H9 (cell line): ENCODE results near the gene ALOX15B. TPM values are rescaled to one million over a fixed set of nuclear protein-coding genes. Genes with fewer than 3 reads are reported as not detected.

Experiments
- DNase-seq: peaks from one replicate; pipeline ENCODE4 v3.0.0-alpha.2; 2017
- H2AFZ ChIP-seq: one replicate; pipeline ENCODE4 v1.6.1; 2013; ENCODE audit warnings: mild to moderate bottlenecking, low read length, control low read depth, moderate library complexity
- H2AK5ac ChIP-seq: 2 replicates; pipeline ENCODE4 v1.6.1; 2013; ENCODE audit warnings: low read length, control low read depth, mixed read lengths; ENCODE audit not compliant: insufficient read length
- H2BK120ac ChIP-seq: one replicate; pipeline ENCODE4 v1.6.1; 2013; ENCODE audit warnings: low read depth, mild to moderate bottlenecking, low read length, control low read depth, inconsistent platforms; ENCODE audit not compliant: poor library complexity, severe bottlenecking
- H2BK12ac ChIP-seq: 2 replicates; pipeline ENCODE4 v1.6.1; 2013; ENCODE audit warnings: low read length, control low read depth, mixed read lengths, low read depth; ENCODE audit not compliant: insufficient read length
- H2BK15ac ChIP-seq: 2 replicates; pipeline ENCODE4 v1.6.1; 2013; ENCODE audit warnings: low read depth, low read length, control low read depth
- H2BK20ac ChIP-seq: one replicate; pipeline ENCODE4 v1.6.1; 2013; ENCODE audit warnings: low read depth, mild to moderate bottlenecking, low read length, control low read depth, inconsistent platforms; ENCODE audit not compliant: poor library complexity, severe bottlenecking
- H2BK5ac ChIP-seq: 2 replicates; pipeline ENCODE4 v1.6.1; 2013; ENCODE audit warnings: low read length, control low read depth, mixed read lengths; ENCODE audit not compliant: insufficient read length
- H3K14ac ChIP-seq: 2 replicates; pipeline ENCODE4 v1.6.1; 2013; ENCODE audit warnings: low read length, control low read depth; ENCODE audit not compliant: insufficient read depth
- H3K18ac ChIP-seq: 2 replicates; pipeline ENCODE4 v1.6.1; 2013; ENCODE audit warnings: low read depth, mild to moderate bottlenecking, mixed read lengths, low read length, control low read depth; ENCODE audit not compliant: insufficient read length
- H3K23ac ChIP-seq: 2 replicates; pipeline ENCODE4 v1.6.1; 2013; ENCODE audit warnings: low read length, control low read depth, mixed read lengths, low read depth; ENCODE audit not compliant: insufficient read length
- H3K23me2 ChIP-seq: 2 replicates; pipeline ENCODE4 v1.6.1; 2013; ENCODE audit warnings: low read depth, mild to moderate bottlenecking, mixed read lengths, low read length, control low read depth; ENCODE audit not compliant: insufficient read length, poor library complexity, severe bottlenecking
- H3K27ac ChIP-seq: 2 replicates; pipeline ENCODE4 v1.5.1; 2013; ENCODE audit warnings: low read length, control low read depth, mixed read lengths, low read depth; ENCODE audit not compliant: insufficient read length
- H3K27me3 ChIP-seq: 2 replicates; pipeline ENCODE4 v1.6.1; 2013; ENCODE audit warnings: low read length, control low read depth, inconsistent platforms; ENCODE audit not compliant: insufficient read depth
- H3K4ac ChIP-seq: 2 replicates; pipeline ENCODE4 v1.6.1; 2013; ENCODE audit warnings: low read depth, mild to moderate bottlenecking, control low read depth, inconsistent platforms, low read length, moderate library complexity
- H3K4me1 ChIP-seq: 2 replicates; pipeline ENCODE4 v1.6.1; 2013; ENCODE audit warnings: low read length, control low read depth, inconsistent platforms; ENCODE audit not compliant: insufficient read depth
- H3K4me2 ChIP-seq: 2 replicates; pipeline ENCODE4 v1.6.1; 2013; ENCODE audit warnings: low read length, control low read depth, mixed read lengths; ENCODE audit not compliant: insufficient read length, insufficient read depth
- H3K56ac ChIP-seq: 2 replicates; pipeline ENCODE4 v1.6.1; 2013; ENCODE audit warnings: low read depth, mild to moderate bottlenecking, mixed read lengths, low read length, control low read depth; ENCODE audit not compliant: insufficient read length
- H3K79me1 ChIP-seq: 2 replicates; pipeline ENCODE4 v1.6.1; 2013; ENCODE audit warnings: low read depth, mild to moderate bottlenecking, moderate library complexity, low read length, control low read depth, inconsistent platforms; ENCODE audit not compliant: insufficient read depth, poor library complexity, severe bottlenecking
- H3K79me2 ChIP-seq: 2 replicates; pipeline ENCODE4 v1.6.1; 2013; ENCODE audit warnings: low read length, control low read depth, inconsistent platforms; ENCODE audit not compliant: insufficient read depth
- H3K9ac ChIP-seq: 2 replicates; pipeline ENCODE4 v1.6.1; 2013; ENCODE audit warnings: low read length, control low read depth, mixed read lengths; ENCODE audit not compliant: insufficient read length; ENCODE audit errors: extremely low read depth
- H3K9me3 ChIP-seq: one replicate; pipeline ENCODE4 v1.6.1; 2013; ENCODE audit warnings: low read depth, low read length, inconsistent platforms; ENCODE audit not compliant: control insufficient read depth
- H3T11ph ChIP-seq: one replicate; pipeline ENCODE4 v1.6.1; 2013; ENCODE audit warnings: mild to moderate bottlenecking, low read length, control low read depth, inconsistent platforms
- H4K20me1 ChIP-seq: one replicate; pipeline ENCODE4 v1.6.1; 2013; ENCODE audit not compliant: control insufficient read depth, insufficient read length, insufficient read depth
- H4K5ac ChIP-seq: 2 replicates; pipeline ENCODE4 v1.6.1; 2013; ENCODE audit warnings: low read depth, mild to moderate bottlenecking, mixed read lengths, low read length, control low read depth; ENCODE audit not compliant: insufficient read length
- H4K8ac ChIP-seq: replicated peaks from 2 replicates; pipeline ENCODE4 v1.6.1; 2013; ENCODE audit warnings: low read length, control low read depth, mixed read lengths, low read depth; ENCODE audit not compliant: insufficient read length
- H4K91ac ChIP-seq: 2 replicates; pipeline ENCODE4 v1.6.1; 2013; ENCODE audit warnings: low read depth, mild to moderate bottlenecking, moderate library complexity, mixed read lengths, low read length, control low read depth; ENCODE audit not compliant: insufficient read length
- H3K27ac Mint-ChIP-seq, 3 experiments: 2 replicates in 2 of 3; 3 replicates in 1 of 3; pipeline ENCODE4 v1.8.0; 2020 to 2021; ENCODE audit warnings: mixed read lengths in 3 of 3, mild to moderate bottlenecking in 1 of 3, moderate library complexity in 1 of 3
- H3K27me3 Mint-ChIP-seq: 2 replicates; pipeline ENCODE4 v1.8.0; 2021; ENCODE audit warnings: low read depth, mild to moderate bottlenecking, moderate library complexity, mixed read lengths
- H3K36me3 Mint-ChIP-seq, 3 experiments: 2 replicates in 2 of 3; 3 replicates in 1 of 3; pipeline ENCODE4 v1.8.0; 2020 to 2021; ENCODE audit warnings: low read depth in 3 of 3, mixed read lengths in 3 of 3; ENCODE audit not compliant: insufficient read depth in 1 of 3
- H3K4me1 Mint-ChIP-seq, 2 experiments: 2 replicates each; pipeline ENCODE4 v1.8.0; 2020; ENCODE audit warnings: mixed read lengths in 2 of 2
- H3K4me3 Mint-ChIP-seq, 2 experiments: 2 replicates in 1 of 2; 3 replicates in 1 of 2; pipeline ENCODE4 v1.8.0; 2020 to 2021; ENCODE audit warnings: mild to moderate bottlenecking in 2 of 2, mixed read lengths in 2 of 2, moderate library complexity in 1 of 2
- H3K9me3 Mint-ChIP-seq, 2 experiments: 2 replicates in 1 of 2; 3 replicates in 1 of 2; pipeline ENCODE4 v1.8.0; 2020; ENCODE audit warnings: mild to moderate bottlenecking in 2 of 2, mixed read lengths in 2 of 2, moderate library complexity in 1 of 2
- WGBS: extraction: QIAGEN DNeasy Blood & Tissue Kit; methylation state at CpG from one replicate; pipeline ENCODE4 v1.1.7; 2013; ENCODE audit warnings: missing lambda C conversion rate, low lambda C conversion rate, mixed read lengths; ENCODE audit not compliant: insufficient read length; ENCODE audit errors: extremely low coverage; 5-methylcytosine and 5-hydroxymethylcytosine counted together
- total RNA-seq: library from RNA; stranded (reverse); gene quantifications from 2 replicates; pipeline ENCODE4 v1.2.1, GENCODE V29; 2021
- TF ChIP-seq, protein P1 (sequence below): fragments of 200-600 bp; sonication (generic); conservative IDR thresholded peaks from 3 replicates; pipeline ENCODE4 v1.8.0; 2021; ENCODE audit warnings: antibody characterized with exemption, mild to moderate bottlenecking

The ALOX15B gene
- total RNA-seq, 1 experiment from 2014 or later = not detected

DNA sequence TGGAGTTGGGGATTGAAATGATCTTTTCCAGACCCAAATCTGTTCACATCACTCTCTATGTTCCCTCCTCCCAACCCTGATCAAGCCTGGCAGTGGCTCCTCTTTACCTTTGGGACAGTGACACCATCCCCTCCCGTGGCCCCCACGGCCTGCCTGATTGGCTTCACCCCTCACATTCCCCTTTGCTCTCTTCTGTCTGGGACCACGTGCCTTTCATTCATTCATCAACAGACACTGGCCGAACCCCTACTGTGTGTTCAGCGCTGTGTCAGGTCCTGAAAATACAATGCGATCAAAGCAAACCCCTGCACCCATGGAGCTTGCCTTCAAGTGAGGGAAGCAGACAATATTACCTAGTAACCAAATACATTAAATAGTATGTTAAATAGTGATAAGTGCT lies 50.9 kb downstream of the ALOX15B start:
- Histone ChIP-seq H4K20me1 (no peaks in the 10 kb centered on the region), H3K4me1 (no peaks in the 10 kb centered on the region; the same call in 1 of the 2 replicates), H3K4ac (no peak overlapping the region), H2AK5ac (no peak overlapping the region), H2BK5ac (no peak overlapping the region), H4K91ac (no peak overlapping the region), H3K4me2 (no peak overlapping the region), H4K8ac (no peak overlapping the region), H3K9me3 (no peaks in the 10 kb centered on the region), H3K9ac (no peak overlapping the region), H2BK120ac (no peak overlapping the region), H3K27ac (no peak overlapping the region), H3K23me2 (no peaks in the 10 kb centered on the region), H3K23ac (no peak overlapping the region), H3T11ph (no peak overlapping the region), H3K14ac (no peak overlapping the region), H3K27me3 (no peaks in the 10 kb centered on the region), H4K5ac (no peak overlapping the region), H3K18ac (no peak overlapping the region), H2BK20ac (no peak overlapping the region), H3K79me2 (no peaks in the 10 kb centered on the region), H2BK15ac (no peak overlapping the region), H3K56ac (no peak overlapping the region), H2BK12ac (no peak overlapping the region), H2AFZ (no peak overlapping the region), H3K79me1 (no peaks in the 10 kb centered on the region)
- Mint-ChIP-seq H3K27me3 (peaks cover 46% of the 10 kb centered on the region), H3K36me3 (no peaks in the 10 kb centered on the region; a peak in 1 of 7 replicates), H3K4me3 (no peak overlapping the region), H3K9me3 (no peaks in the 10 kb centered on the region; a peak in 2 of 5 replicates), H3K27ac (no peak overlapping the region), H3K4me1 (peaks cover 17 to 19% of the 10 kb centered on the region in 2 experiments)
- WGBS = no CpG with 5 or more reads among the region's 6 CpGs
- TF ChIP-seq, protein P1, sequence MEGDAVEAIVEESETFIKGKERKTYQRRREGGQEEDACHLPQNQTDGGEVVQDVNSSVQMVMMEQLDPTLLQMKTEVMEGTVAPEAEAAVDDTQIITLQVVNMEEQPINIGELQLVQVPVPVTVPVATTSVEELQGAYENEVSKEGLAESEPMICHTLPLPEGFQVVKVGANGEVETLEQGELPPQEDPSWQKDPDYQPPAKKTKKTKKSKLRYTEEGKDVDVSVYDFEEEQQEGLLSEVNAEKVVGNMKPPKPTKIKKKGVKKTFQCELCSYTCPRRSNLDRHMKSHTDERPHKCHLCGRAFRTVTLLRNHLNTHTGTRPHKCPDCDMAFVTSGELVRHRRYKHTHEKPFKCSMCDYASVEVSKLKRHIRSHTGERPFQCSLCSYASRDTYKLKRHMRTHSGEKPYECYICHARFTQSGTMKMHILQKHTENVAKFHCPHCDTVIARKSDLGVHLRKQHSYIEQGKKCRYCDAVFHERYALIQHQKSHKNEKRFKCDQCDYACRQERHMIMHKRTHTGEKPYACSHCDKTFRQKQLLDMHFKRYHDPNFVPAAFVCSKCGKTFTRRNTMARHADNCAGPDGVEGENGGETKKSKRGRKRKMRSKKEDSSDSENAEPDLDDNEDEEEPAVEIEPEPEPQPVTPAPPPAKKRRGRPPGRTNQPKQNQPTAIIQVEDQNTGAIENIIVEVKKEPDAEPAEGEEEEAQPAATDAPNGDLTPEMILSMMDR = no peak
- no peak for DNase-seq
